ENCODE measurements around the gene UGT2A3.

- TF ChIP-seq POLR2AphosphoS5 (IDR thresholded peaks at IDR 0.05; ENCODE audit: insufficient read depth in 1 of 2, low read depth in 1 of 2) = no peak
- TF ChIP-seq, protein P1, sequence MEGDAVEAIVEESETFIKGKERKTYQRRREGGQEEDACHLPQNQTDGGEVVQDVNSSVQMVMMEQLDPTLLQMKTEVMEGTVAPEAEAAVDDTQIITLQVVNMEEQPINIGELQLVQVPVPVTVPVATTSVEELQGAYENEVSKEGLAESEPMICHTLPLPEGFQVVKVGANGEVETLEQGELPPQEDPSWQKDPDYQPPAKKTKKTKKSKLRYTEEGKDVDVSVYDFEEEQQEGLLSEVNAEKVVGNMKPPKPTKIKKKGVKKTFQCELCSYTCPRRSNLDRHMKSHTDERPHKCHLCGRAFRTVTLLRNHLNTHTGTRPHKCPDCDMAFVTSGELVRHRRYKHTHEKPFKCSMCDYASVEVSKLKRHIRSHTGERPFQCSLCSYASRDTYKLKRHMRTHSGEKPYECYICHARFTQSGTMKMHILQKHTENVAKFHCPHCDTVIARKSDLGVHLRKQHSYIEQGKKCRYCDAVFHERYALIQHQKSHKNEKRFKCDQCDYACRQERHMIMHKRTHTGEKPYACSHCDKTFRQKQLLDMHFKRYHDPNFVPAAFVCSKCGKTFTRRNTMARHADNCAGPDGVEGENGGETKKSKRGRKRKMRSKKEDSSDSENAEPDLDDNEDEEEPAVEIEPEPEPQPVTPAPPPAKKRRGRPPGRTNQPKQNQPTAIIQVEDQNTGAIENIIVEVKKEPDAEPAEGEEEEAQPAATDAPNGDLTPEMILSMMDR (IDR thresholded peaks at IDR 0.05) = no peak
Observed at GRCh38 chr4:68905598-68905938, 46.0 kb downstream of the UGT2A3 start.

Measured in vagina (tissue), 2 donors.